Endothelial cell of umbilical vein (primary cell): ENCODE data around the gene DRD4. TPM values are rescaled to one million over a fixed set of nuclear protein-coding genes. Genes with fewer than 3 reads are reported as not detected.

Experiments used
- BruUV-seq: library from RNA; stranded (reverse); fragments of 400-500 nt; replicated peaks from 2 replicates; lab custom pipeline; 2021; lab: Mats Ljungman, UMichigan
- CTCF ChIA-PET: fragments of 300-600, 350-600 bp; sonication (Branson Sonifier 250); formaldehyde crosslinking; loops from one replicate; lab custom pipeline; 2021; ENCODE audit warnings: antibody characterized with exemption, inconsistent platforms; lab: Charles Lee
- POLR2A ChIA-PET: fragments of 300-600, 350-600 bp; sonication (Branson Sonifier 250); formaldehyde crosslinking; loops from one replicate; lab custom pipeline; 2021; ENCODE audit warnings: antibody characterized with exemption, inconsistent platforms; lab: Charles Lee
- DNase-seq: peaks from one replicate; pipeline ENCODE4 v3.0.0-alpha.2; 2011; ENCODE audit warnings: low read depth, low spot score
- FAIRE-seq: peaks from 2 replicates; lab custom pipeline; 2011; peaks lifted over from hg19 to GRCh38; lab: Jason Lieb, UNC
- H2AFZ ChIP-seq: 2 replicates; pipeline ENCODE4 v1.6.0; 2012; ENCODE audit warnings: low read depth, low read length, control low read depth, inconsistent platforms
- H3K27ac ChIP-seq: 2 replicates; pipeline ENCODE4 v1.5.1; 2011; ENCODE audit warnings: low read depth, mild to moderate bottlenecking, control low read depth, low read length, moderate library complexity; ENCODE audit not compliant: insufficient read depth
- H3K27me3 ChIP-seq, 2 experiments: 2 replicates each; pipeline versions ENCODE4 v1.6.0 to v1.6.1; 2011; ENCODE audit warnings: low read length in 2 of 2, mixed read lengths in 1 of 2; ENCODE audit not compliant: control insufficient read depth in 2 of 2, insufficient read depth in 2 of 2
- H3K36me3 ChIP-seq, 2 experiments: 2 replicates in 1 of 2; 3 replicates in 1 of 2; pipeline ENCODE4 v1.5.1; 2011; ENCODE audit warnings: low read length in 2 of 2, mild to moderate bottlenecking in 1 of 2, moderate library complexity in 1 of 2; ENCODE audit not compliant: control insufficient read depth in 2 of 2, insufficient read depth in 2 of 2; ENCODE audit errors: extremely low read depth in 1 of 2
- H3K4me1 ChIP-seq: 3 replicates; pipeline ENCODE4 v1.5.1; 2011; ENCODE audit warnings: mild to moderate bottlenecking, low read length; ENCODE audit not compliant: control insufficient read depth, insufficient read depth; ENCODE audit errors: extremely low read depth
- H3K4me2 ChIP-seq: 2 replicates; pipeline ENCODE4 v1.6.1; 2011; ENCODE audit warnings: low read length, control low read depth, mixed read lengths; ENCODE audit not compliant: insufficient read depth
- H3K4me3 ChIP-seq, 3 experiments: fragments of 200-600 bp in 1 of 3; sonication (generic), shearing (Covaris generic) in 1 of 3; replicated peaks in 1 of 3; 2 replicates each; pipeline ENCODE4 v1.5.1; 2011 to 2016; ENCODE audit warnings: control low read depth in 3 of 3, low read length in 3 of 3, mild to moderate bottlenecking in 2 of 3, inconsistent platforms in 1 of 3, low read depth in 1 of 3, moderate library complexity in 1 of 3; ENCODE audit not compliant: insufficient read depth in 1 of 3
- H3K79me2 ChIP-seq: 2 replicates; pipeline ENCODE4 v1.6.0; 2012; ENCODE audit warnings: low read length, inconsistent platforms; ENCODE audit not compliant: control insufficient read depth, insufficient read depth
- H3K9ac ChIP-seq: replicated peaks from 2 replicates; pipeline ENCODE3; 2011; ENCODE audit warnings: low read length, control low read depth; ENCODE audit not compliant: insufficient read depth; ENCODE audit errors: extremely low read depth
- H3K9me1 ChIP-seq: replicated peaks from 3 replicates; pipeline ENCODE4 v1.6.0; 2011; ENCODE audit warnings: mild to moderate bottlenecking, low read length; ENCODE audit not compliant: control insufficient read depth, insufficient read depth; ENCODE audit errors: extremely low read depth
- H3K9me3 ChIP-seq: replicated peaks from 2 replicates; pipeline ENCODE4 v1.5.1; 2012; ENCODE audit warnings: low read length, inconsistent platforms; ENCODE audit not compliant: control insufficient read depth, insufficient read depth
- H4K20me1 ChIP-seq: replicated peaks from 2 replicates; pipeline ENCODE3; 2011; ENCODE audit warnings: mild to moderate bottlenecking, low read length; ENCODE audit not compliant: control insufficient read depth, insufficient read depth; ENCODE audit errors: extremely low read depth
- CTCF ChIP-seq, 2 donors: IDR thresholded peaks; 1 replicate in 1 of 2; 2 replicates in 1 of 2; pipeline ENCODE4 v1.5.1; 2011; ENCODE audit warnings: low read length in 2 of 2, mild to moderate bottlenecking in 2 of 2, moderate library complexity in 2 of 2, control low read depth in 1 of 2, inconsistent platforms in 1 of 2, low read depth in 1 of 2; ENCODE audit not compliant: insufficient read depth in 1 of 2; ENCODE audit errors: extremely low read depth in 1 of 2
- GATA2 ChIP-seq: IDR thresholded peaks from 2 replicates; pipeline ENCODE4 v1.7.0; 2011; ENCODE audit warnings: low read depth, mild to moderate bottlenecking, moderate library complexity, mixed read lengths, low read length; ENCODE audit not compliant: insufficient read length, insufficient read depth
- JUN ChIP-seq: IDR thresholded peaks from 2 replicates; pipeline ENCODE4 v1.6.1; 2011; ENCODE audit warnings: borderline replicate concordance, low read depth; ENCODE audit not compliant: insufficient read length, insufficient read depth
- POLR2AphosphoS5 ChIP-seq: IDR thresholded peaks from 2 replicates; pipeline ENCODE4 v1.6.1; 2012; ENCODE audit warnings: low read depth, mild to moderate bottlenecking, control low read depth, low read length, moderate library complexity; ENCODE audit not compliant: insufficient read depth
- dilution Hi-C: fragments of 300-500 bp; cut with MboI; formaldehyde crosslinking; loops from one replicate; pipeline ENCODE4 v1.15.0; 2019; ENCODE audit warnings: low sequenced_read_pairs; ENCODE audit not compliant: extremely low pct_ligation_motif_present
- intact Hi-C: fragments of 100-400 bp; cut with micrococcal nuclease; formaldehyde crosslinking; loops from one replicate; pipeline ENCODE4 v1.10.0; 2022
- polyA plus RNA-seq, 4 experiments: library from polyadenylated mRNA; depleted of rRNA in 3 of 4; stranded (reverse) in 3 of 4; unstranded in 1 of 4; fragments of >200 nt; gene quantifications; 2 replicates each; pipeline versions ENCODE4 v1.2.1 to v1.2.3, GENCODE V29; 2011 to 2012; ENCODE audit warnings: missing spikeins in 1 of 4
- total RNA-seq: library from RNA; stranded (reverse); gene quantifications from 2 replicates; pipeline ENCODE4 v1.2.3, GENCODE V29; 2021

The DRD4 gene
- total and polyA plus RNA-seq, 2 donors (not counting 3 experiments of a cell fraction or from before 2014, with no cell fraction given), result 0.24 TPM; not detected in 1

GRCh38 chr11:617912-618682 lies 19.0 kb upstream of the DRD4 start:
- no peak overlapping the region for H3K4me2 ChIP-seq
- H3K27me3 ChIP-seq, result no peaks in the 10 kb centered on the region
- no peak overlapping the region for H3K4me3 ChIP-seq
- H4K20me1 ChIP-seq, result no peaks in the 10 kb centered on the region
- no peak overlapping the region for H2AFZ ChIP-seq
- DNase-seq (no peak), FAIRE-seq (no peak)
- H3K79me2 ChIP-seq, result no peaks in the 10 kb centered on the region
- CTCF ChIA-PET, result no interaction called here
- peaks cover 6% of the 10 kb centered on the region for H3K4me1 ChIP-seq
- no peak overlapping the region for H3K27ac ChIP-seq
- intact Hi-C loops (no loop called here), dilution Hi-C loops (no loop called here)
- POLR2A ChIA-PET, result no interaction called here
- BruUV-seq, result no TSS peak
- TF ChIP-seq JUN (no peak), CTCF (IDR thresholded peaks at IDR 0.05; ENCODE audit: extremely low read depth in 1 of 2, insufficient read depth in 1 of 2, low read depth in 1 of 2, low read length in 2 of 2) (no peak), GATA2 (no peak), POLR2AphosphoS5 (no peak)
- no peaks in the 10 kb centered on the region for H3K9me1 ChIP-seq
- H3K9me3 ChIP-seq, result no peaks in the 10 kb centered on the region
- H3K36me3 ChIP-seq, result peaks cover 2 to 4% of the 10 kb centered on the region in 2 experiments
- no peak overlapping the region for H3K9ac ChIP-seq
